OCI-LY7 (cell line): Measurements from ENCODE around the gene HOXD8. TPM values are rescaled to one million over a fixed set of nuclear protein-coding genes. Genes with fewer than 3 reads are reported as not detected.

ENCODE experiments used
- BruUV-seq: library from RNA; stranded (reverse); fragments of 400-500 nt; replicated peaks from 2 replicates; lab custom pipeline; 2021; lab: Mats Ljungman, UMichigan
- CTCF ChIA-PET: fragments of 300-600 bp; sonication (Branson Sonifier 250); formaldehyde crosslinking; loops from one replicate; lab custom pipeline; 2022; ENCODE audit warnings: antibody characterized with exemption; ENCODE audit not compliant: unreplicated experiment; lab: Charles Lee
- POLR2A ChIA-PET: fragments of 300-600 bp; sonication (Branson Sonifier 250); formaldehyde crosslinking; loops from one replicate; lab custom pipeline; 2022; ENCODE audit warnings: antibody characterized with exemption; lab: Charles Lee
- DNase-seq: peaks from one replicate; pipeline ENCODE4 v3.0.0-alpha.2; 2015; ENCODE audit warnings: low spot score
- H2AFZ ChIP-seq: fragments of 200-600 bp; sonication (generic), shearing (Covaris generic); 2 replicates; pipeline ENCODE4 v1.6.1; 2014; ENCODE audit warnings: mild to moderate bottlenecking, antibody characterized with exemption, low read length, moderate library complexity
- H3K27ac ChIP-seq: fragments of 200-600 bp; sonication (generic); 2 replicates; pipeline ENCODE4 v1.5.1; 2014; ENCODE audit warnings: mixed run types, low read depth, mild to moderate bottlenecking, moderate library complexity, low read length, inconsistent platforms; ENCODE audit not compliant: poor library complexity, severe bottlenecking
- H3K36me3 ChIP-seq: fragments of 200-600 bp; sonication (generic); 2 replicates; pipeline ENCODE4 v1.6.1; 2014; ENCODE audit warnings: mild to moderate bottlenecking, antibody characterized with exemption, low read length, moderate library complexity, mixed read lengths; ENCODE audit not compliant: insufficient read depth
- H3K4me1 ChIP-seq: fragments of 200-600 bp; sonication (generic); 2 replicates; pipeline ENCODE4 v1.5.1; 2014; ENCODE audit warnings: mild to moderate bottlenecking, low read length; ENCODE audit not compliant: insufficient read depth, poor library complexity, severe bottlenecking
- H3K4me2 ChIP-seq: fragments of 200-600 bp; sonication (generic); 2 replicates; pipeline ENCODE4 v1.6.1; 2014; ENCODE audit warnings: mild to moderate bottlenecking, low read length
- H3K4me3 ChIP-seq: fragments of 200-600 bp; sonication (generic); 2 replicates; pipeline ENCODE4 v1.5.1; 2014; ENCODE audit warnings: mild to moderate bottlenecking, low read depth, low read length; ENCODE audit not compliant: poor library complexity, severe bottlenecking
- H3K79me2 ChIP-seq: fragments of 200-600 bp; sonication (generic); 2 replicates; pipeline ENCODE4 v1.6.1; 2016; ENCODE audit warnings: low read depth, mild to moderate bottlenecking, low read length, moderate library complexity, mixed read lengths; ENCODE audit not compliant: insufficient read depth
- H3K9me2 ChIP-seq: fragments of 200-600 bp; sonication (generic); 2 replicates; pipeline ENCODE4 v1.6.1; 2016; ENCODE audit warnings: mild to moderate bottlenecking, low read length, mixed read lengths; ENCODE audit not compliant: insufficient read depth
- H3K9me3 ChIP-seq: fragments of 200-600 bp; sonication (generic); 2 replicates; pipeline ENCODE4 v1.6.1; 2014; ENCODE audit warnings: mild to moderate bottlenecking, mixed run types, low read length, mixed read lengths
- H4K20me1 ChIP-seq: fragments of 200-600 bp; sonication (generic); 2 replicates; pipeline ENCODE4 v1.6.1; 2014; ENCODE audit warnings: mild to moderate bottlenecking, antibody characterized with exemption, low read length, moderate library complexity, mixed read lengths; ENCODE audit not compliant: insufficient read depth
- EZH2phosphoT487 ChIP-seq: fragments of 200-600 bp; sonication (generic); IDR thresholded peaks from 2 replicates; pipeline ENCODE4 v1.6.1; 2018; ENCODE audit warnings: low read depth, borderline replicate concordance, mild to moderate bottlenecking, mixed run types, antibody characterized with exemption, low read length, moderate library complexity, mixed read lengths
- intact Hi-C: fragments of 100-400 bp; cut with micrococcal nuclease; formaldehyde crosslinking; loops from one replicate; pipeline ENCODE4 v1.10.0; 2022; ENCODE audit not compliant: unreplicated experiment
- total RNA-seq, 2 experiments: library from RNA; depleted of rRNA in 1 of 2; stranded (reverse); fragments of >200 nt in 1 of 2; shearing (Covaris generic) in 1 of 2; gene quantifications; 2 replicates each; pipeline ENCODE4 v1.2.3, GENCODE V29; 2014 to 2022
- TF ChIP-seq, protein P1 (sequence below): fragments of 200-600 bp; sonication (generic); conservative IDR thresholded peaks from 2 replicates; pipeline ENCODE4 v1.5.1; 2014; ENCODE audit warnings: mild to moderate bottlenecking, antibody characterized with exemption, low read length, moderate library complexity, mixed read lengths

The HOXD8 gene
- total RNA-seq, 2 experiments from 2014 or later = not detected

DNA sequence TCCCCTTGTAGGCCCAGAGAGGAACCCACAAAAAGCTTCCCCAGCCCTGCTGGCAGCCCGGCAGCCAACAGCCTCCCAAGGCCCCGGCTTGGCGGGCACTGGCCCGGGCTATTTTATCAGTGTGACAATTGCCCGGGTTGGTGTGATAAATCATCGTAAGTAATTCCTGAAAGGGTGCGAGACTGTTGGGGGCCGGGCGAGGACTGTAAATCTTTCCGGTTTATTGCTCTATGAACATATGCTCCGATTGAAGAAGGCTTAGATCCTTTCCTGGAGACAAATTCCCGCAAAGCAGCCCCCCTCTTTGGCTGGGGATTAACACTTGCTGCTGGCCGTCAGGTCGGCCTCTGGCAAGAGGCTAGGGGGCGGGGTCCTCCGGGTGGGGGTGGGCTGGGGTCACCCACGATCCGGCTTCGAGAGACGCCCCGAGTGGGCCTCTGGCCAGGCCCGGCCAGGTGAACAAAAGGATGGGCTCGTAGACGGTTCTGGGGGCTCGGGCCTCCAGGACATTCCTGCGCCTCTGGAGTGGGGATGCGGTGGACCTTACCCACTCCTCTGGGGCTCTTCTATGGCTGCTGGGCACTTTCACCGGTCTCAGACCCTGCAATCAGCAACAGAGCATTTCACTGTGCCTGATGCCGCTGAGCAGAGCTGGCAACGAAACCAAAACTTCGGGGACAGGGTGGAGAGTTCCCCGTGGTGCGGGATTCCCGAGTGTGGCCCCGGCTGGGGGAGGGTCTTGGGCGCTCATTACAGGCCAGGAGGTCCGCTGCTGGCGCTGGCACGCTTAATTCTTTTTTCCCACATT, 29.6 kb downstream of the HOXD8 start:
- no peak overlapping the region for H3K27ac ChIP-seq
- CTCF ChIA-PET = no interaction called here
- no peaks in the 10 kb centered on the region for H4K20me1 ChIP-seq

DNA sequence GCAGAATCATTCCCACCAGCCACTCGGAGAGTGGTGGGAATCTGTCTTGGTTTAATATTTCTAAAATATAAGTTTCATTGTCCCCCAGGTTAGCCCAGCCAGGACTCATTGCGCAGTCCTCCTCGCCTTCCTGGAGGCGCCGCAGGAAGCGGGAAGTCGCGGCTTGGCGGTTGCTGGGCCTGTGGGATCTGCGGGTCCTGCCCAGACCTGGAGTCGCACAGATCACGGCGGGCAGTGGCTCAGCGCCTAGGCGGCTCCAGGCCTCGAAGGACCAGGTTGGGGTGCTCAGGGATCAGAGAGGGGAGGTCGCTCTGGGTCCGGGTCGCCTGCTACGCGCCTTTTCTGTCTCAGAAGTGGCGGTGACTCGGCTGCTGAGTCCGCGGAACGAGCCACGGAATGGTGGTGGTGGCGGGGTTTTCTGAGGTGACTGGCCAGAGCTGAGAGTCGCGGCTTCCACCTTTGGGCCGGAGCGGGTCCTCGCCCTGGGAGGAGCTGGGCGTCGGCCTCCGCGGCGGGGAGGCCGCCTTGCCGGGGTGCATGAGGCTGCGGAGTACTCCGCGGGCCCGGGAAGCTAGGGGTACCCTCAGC, 30.3 kb downstream of the HOXD8 start:
- Histone ChIP-seq H4K20me1 (no peaks in the 10 kb centered on the region), H3K36me3 (no peaks in the 10 kb centered on the region), H2AFZ (no peak overlapping the region), H3K9me2 (no peaks in the 10 kb centered on the region), H3K9me3 (no peaks in the 10 kb centered on the region), H3K79me2 (no peaks in the 10 kb centered on the region), H3K4me3 (no peak overlapping the region), H3K27ac (no peak overlapping the region), H3K4me2 (no peak overlapping the region), H3K4me1 (no peaks in the 10 kb centered on the region)
- POLR2A ChIA-PET = no interaction called here
- TF ChIP-seq EZH2phosphoT487 = no peak
- TF ChIP-seq, protein P1, sequence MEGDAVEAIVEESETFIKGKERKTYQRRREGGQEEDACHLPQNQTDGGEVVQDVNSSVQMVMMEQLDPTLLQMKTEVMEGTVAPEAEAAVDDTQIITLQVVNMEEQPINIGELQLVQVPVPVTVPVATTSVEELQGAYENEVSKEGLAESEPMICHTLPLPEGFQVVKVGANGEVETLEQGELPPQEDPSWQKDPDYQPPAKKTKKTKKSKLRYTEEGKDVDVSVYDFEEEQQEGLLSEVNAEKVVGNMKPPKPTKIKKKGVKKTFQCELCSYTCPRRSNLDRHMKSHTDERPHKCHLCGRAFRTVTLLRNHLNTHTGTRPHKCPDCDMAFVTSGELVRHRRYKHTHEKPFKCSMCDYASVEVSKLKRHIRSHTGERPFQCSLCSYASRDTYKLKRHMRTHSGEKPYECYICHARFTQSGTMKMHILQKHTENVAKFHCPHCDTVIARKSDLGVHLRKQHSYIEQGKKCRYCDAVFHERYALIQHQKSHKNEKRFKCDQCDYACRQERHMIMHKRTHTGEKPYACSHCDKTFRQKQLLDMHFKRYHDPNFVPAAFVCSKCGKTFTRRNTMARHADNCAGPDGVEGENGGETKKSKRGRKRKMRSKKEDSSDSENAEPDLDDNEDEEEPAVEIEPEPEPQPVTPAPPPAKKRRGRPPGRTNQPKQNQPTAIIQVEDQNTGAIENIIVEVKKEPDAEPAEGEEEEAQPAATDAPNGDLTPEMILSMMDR = no peak
- no TSS peak for BruUV-seq
- intact Hi-C loops = no loop called here
- CTCF ChIA-PET = no interaction called here
- DNase-seq = no peak

More for the DNA sequence above, 29.6 kb downstream of the HOXD8 start:
- DNase-seq = no peak
- intact Hi-C loops = no loop called here
- Histone ChIP-seq H3K79me2 (no peaks in the 10 kb centered on the region), H3K9me2 (no peaks in the 10 kb centered on the region), H3K9me3 (no peaks in the 10 kb centered on the region), H3K4me1 (no peaks in the 10 kb centered on the region), H3K4me2 (no peak overlapping the region), H3K4me3 (no peak overlapping the region), H3K36me3 (no peaks in the 10 kb centered on the region), H2AFZ (no peak overlapping the region)
- POLR2A ChIA-PET = no interaction called here
- BruUV-seq = no TSS peak
- TF ChIP-seq EZH2phosphoT487 = no peak
- TF ChIP-seq, protein P1 = no peak
